OCI-LY7 (cell line): ENCODE measurements around the gene PHRF1. TPM values are rescaled to one million over a fixed set of nuclear protein-coding genes. Genes with fewer than 3 reads are reported as not detected.

Experiments used
- BruUV-seq: library from RNA; stranded (reverse); fragments of 400-500 nt; replicated peaks from 2 replicates; lab custom pipeline; 2021; lab: Mats Ljungman, UMichigan
- CTCF ChIA-PET: fragments of 300-600 bp; sonication (Branson Sonifier 250); formaldehyde crosslinking; loops from one replicate; lab custom pipeline; 2022; ENCODE audit warnings: antibody characterized with exemption; ENCODE audit not compliant: unreplicated experiment; lab: Charles Lee
- POLR2A ChIA-PET: fragments of 300-600 bp; sonication (Branson Sonifier 250); formaldehyde crosslinking; loops from one replicate; lab custom pipeline; 2022; ENCODE audit warnings: antibody characterized with exemption; lab: Charles Lee
- DNase-seq: peaks from one replicate; pipeline ENCODE4 v3.0.0-alpha.2; 2015; ENCODE audit warnings: low spot score
- H2AFZ ChIP-seq: fragments of 200-600 bp; sonication (generic), shearing (Covaris generic); 2 replicates; pipeline ENCODE4 v1.6.1; 2014; ENCODE audit warnings: mild to moderate bottlenecking, antibody characterized with exemption, low read length, moderate library complexity
- H3K27ac ChIP-seq: fragments of 200-600 bp; sonication (generic); 2 replicates; pipeline ENCODE4 v1.5.1; 2014; ENCODE audit warnings: mixed run types, low read depth, mild to moderate bottlenecking, moderate library complexity, low read length, inconsistent platforms; ENCODE audit not compliant: poor library complexity, severe bottlenecking
- H3K36me3 ChIP-seq: fragments of 200-600 bp; sonication (generic); 2 replicates; pipeline ENCODE4 v1.6.1; 2014; ENCODE audit warnings: mild to moderate bottlenecking, antibody characterized with exemption, low read length, moderate library complexity, mixed read lengths; ENCODE audit not compliant: insufficient read depth
- H3K4me1 ChIP-seq: fragments of 200-600 bp; sonication (generic); 2 replicates; pipeline ENCODE4 v1.5.1; 2014; ENCODE audit warnings: mild to moderate bottlenecking, low read length; ENCODE audit not compliant: insufficient read depth, poor library complexity, severe bottlenecking
- H3K4me2 ChIP-seq: fragments of 200-600 bp; sonication (generic); 2 replicates; pipeline ENCODE4 v1.6.1; 2014; ENCODE audit warnings: mild to moderate bottlenecking, low read length
- H3K4me3 ChIP-seq: fragments of 200-600 bp; sonication (generic); 2 replicates; pipeline ENCODE4 v1.5.1; 2014; ENCODE audit warnings: mild to moderate bottlenecking, low read depth, low read length; ENCODE audit not compliant: poor library complexity, severe bottlenecking
- H3K79me2 ChIP-seq: fragments of 200-600 bp; sonication (generic); 2 replicates; pipeline ENCODE4 v1.6.1; 2016; ENCODE audit warnings: low read depth, mild to moderate bottlenecking, low read length, moderate library complexity, mixed read lengths; ENCODE audit not compliant: insufficient read depth
- H3K9me2 ChIP-seq: fragments of 200-600 bp; sonication (generic); 2 replicates; pipeline ENCODE4 v1.6.1; 2016; ENCODE audit warnings: mild to moderate bottlenecking, low read length, mixed read lengths; ENCODE audit not compliant: insufficient read depth
- H3K9me3 ChIP-seq: fragments of 200-600 bp; sonication (generic); 2 replicates; pipeline ENCODE4 v1.6.1; 2014; ENCODE audit warnings: mild to moderate bottlenecking, mixed run types, low read length, mixed read lengths
- H4K20me1 ChIP-seq: fragments of 200-600 bp; sonication (generic); 2 replicates; pipeline ENCODE4 v1.6.1; 2014; ENCODE audit warnings: mild to moderate bottlenecking, antibody characterized with exemption, low read length, moderate library complexity, mixed read lengths; ENCODE audit not compliant: insufficient read depth
- CTCF ChIP-seq: fragments of 200-600 bp; sonication (generic); conservative IDR thresholded peaks from 2 replicates; pipeline ENCODE4 v1.5.1; 2014; ENCODE audit warnings: mild to moderate bottlenecking, antibody characterized with exemption, low read length, moderate library complexity, mixed read lengths
- EZH2phosphoT487 ChIP-seq: fragments of 200-600 bp; sonication (generic); IDR thresholded peaks from 2 replicates; pipeline ENCODE4 v1.6.1; 2018; ENCODE audit warnings: low read depth, borderline replicate concordance, mild to moderate bottlenecking, mixed run types, antibody characterized with exemption, low read length, moderate library complexity, mixed read lengths
- intact Hi-C: fragments of 100-400 bp; cut with micrococcal nuclease; formaldehyde crosslinking; loops from one replicate; pipeline ENCODE4 v1.10.0; 2022; ENCODE audit not compliant: unreplicated experiment
- total RNA-seq, 2 experiments: library from RNA; depleted of rRNA in 1 of 2; stranded (reverse); fragments of >200 nt in 1 of 2; shearing (Covaris generic) in 1 of 2; gene quantifications; 2 replicates each; pipeline ENCODE4 v1.2.3, GENCODE V29; 2014 to 2022

Gene PHRF1
- total RNA-seq, 2 experiments from 2014 or later, result 25.6 to 45.4 TPM

GRCh38 chr11:539971-540481 is 36.2 kb upstream of the PHRF1 start:
- Histone ChIP-seq H3K9me2 (no peaks in the 10 kb centered on the region), H3K4me1 (peaks cover 24% of the 10 kb centered on the region), H3K79me2 (no peaks in the 10 kb centered on the region), H3K4me3 (no peak overlapping the region), H2AFZ (no peak overlapping the region), H3K4me2 (no peak overlapping the region), H3K36me3 (no peaks in the 10 kb centered on the region), H3K27ac (no peak overlapping the region), H3K9me3 (no peaks in the 10 kb centered on the region), H4K20me1 (no peaks in the 10 kb centered on the region)
- intact Hi-C loops, result loop anchor here (5.0 kb wide), 1 partner anchor 93 kb away; no protein-coding TSS in a partner anchor
- no peak for DNase-seq
- POLR2A ChIA-PET, result no interaction called here
- BruUV-seq, result no TSS peak
- TF ChIP-seq EZH2phosphoT487, result no peak
- TF ChIP-seq CTCF, result no peak
- CTCF ChIA-PET, result interaction anchor here (0.6 kb wide), 1 partner anchor 217 kb away, joined by 3 read pairs; no protein-coding TSS in a partner anchor

- TF ChIP-seq CTCF, result no peak
- TF ChIP-seq EZH2phosphoT487, result no peak
- Histone ChIP-seq H2AFZ (no peak overlapping the region), H3K27ac (no peak overlapping the region), H3K4me3 (no peak overlapping the region), H3K9me3 (no peaks in the 10 kb centered on the region), H3K79me2 (no peaks in the 10 kb centered on the region), H3K4me1 (peaks cover 24% of the 10 kb centered on the region), H3K36me3 (no peaks in the 10 kb centered on the region), H3K9me2 (no peaks in the 10 kb centered on the region), H3K4me2 (no peak overlapping the region), H4K20me1 (no peaks in the 10 kb centered on the region)
- ChIA-PET CTCF (interaction anchor here (0.6 kb wide), 1 partner anchor 217 kb away, joined by 3 read pairs; no protein-coding TSS in a partner anchor), POLR2A (no interaction called here)
- no peak for DNase-seq
- BruUV-seq, result no TSS peak
- intact Hi-C loops, result no loop called here
These were observed 35.5 kb upstream of the PHRF1 start for GRCh38 chr11:540583-541432.

- H3K4me3 ChIP-seq, result no peak overlapping the region
- no TSS peak for BruUV-seq
- no peak overlapping the region for H2AFZ ChIP-seq
- no peak overlapping the region for H3K4me2 ChIP-seq
- no peaks in the 10 kb centered on the region for H3K79me2 ChIP-seq
- no peaks in the 10 kb centered on the region for H3K9me2 ChIP-seq
- intact Hi-C loops, result no loop called here
- H3K4me1 ChIP-seq, result peaks cover 19% of the 10 kb centered on the region
- CTCF ChIA-PET, result no interaction called here
- DNase-seq, result no peak
- H3K9me3 ChIP-seq, result no peaks in the 10 kb centered on the region
- H4K20me1 ChIP-seq, result no peaks in the 10 kb centered on the region
- H3K36me3 ChIP-seq, result no peaks in the 10 kb centered on the region
- POLR2A ChIA-PET, result no interaction called here
- TF ChIP-seq EZH2phosphoT487, result no peak
- no peak for TF ChIP-seq CTCF
- H3K27ac ChIP-seq, result no peak overlapping the region
These were observed 34.8 kb upstream of the PHRF1 start for GRCh38 chr11:541433-541885.
